ENCODE data around the gene CELSR1. TPM values are rescaled to one million over a fixed set of nuclear protein-coding genes. Genes with fewer than 3 reads are reported as not detected.

Gene CELSR1
- total and polyA plus RNA-seq, 9 donors = 1.8 to 6.9 (median 3.4) TPM

DNA sequence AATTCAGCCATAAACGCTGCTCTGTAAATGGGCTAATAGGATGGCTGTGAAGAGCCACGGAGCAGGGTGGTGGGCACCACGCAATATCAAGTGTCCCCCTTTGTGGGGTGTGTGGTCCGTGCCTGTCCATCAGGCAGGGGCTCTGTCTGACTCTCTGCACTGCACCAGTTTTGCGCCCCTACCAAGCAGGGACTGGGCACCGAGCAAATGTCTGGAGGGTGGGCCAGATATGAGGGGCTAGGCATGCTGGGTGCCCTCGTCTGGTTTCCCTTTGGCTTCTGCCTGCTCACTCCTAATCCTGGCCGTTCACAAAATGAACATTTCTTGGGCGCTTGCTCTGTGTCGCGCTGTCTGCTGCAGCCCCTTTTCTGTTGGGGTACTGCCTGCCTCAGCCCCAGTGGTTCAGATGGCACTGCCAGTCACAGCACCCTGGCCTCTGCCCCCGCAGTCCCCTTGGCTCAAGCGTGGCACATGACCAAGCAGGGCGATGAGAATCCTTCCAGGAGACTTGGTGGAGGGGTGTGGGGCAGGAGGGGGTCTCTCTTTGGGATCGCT, 37.1 kb upstream of the CELSR1 start:
- Histone ChIP-seq H3K36me3 (ENCODE audit: control insufficient read depth, insufficient read depth, low read length) (no peaks in the 10 kb centered on the region), H3K27ac (ENCODE audit: low read length) (no peak overlapping the region)
- 78% methylated on average over 15 of the region's 15 CpGs for WGBS (ENCODE audit: insufficient coverage)

DNA sequence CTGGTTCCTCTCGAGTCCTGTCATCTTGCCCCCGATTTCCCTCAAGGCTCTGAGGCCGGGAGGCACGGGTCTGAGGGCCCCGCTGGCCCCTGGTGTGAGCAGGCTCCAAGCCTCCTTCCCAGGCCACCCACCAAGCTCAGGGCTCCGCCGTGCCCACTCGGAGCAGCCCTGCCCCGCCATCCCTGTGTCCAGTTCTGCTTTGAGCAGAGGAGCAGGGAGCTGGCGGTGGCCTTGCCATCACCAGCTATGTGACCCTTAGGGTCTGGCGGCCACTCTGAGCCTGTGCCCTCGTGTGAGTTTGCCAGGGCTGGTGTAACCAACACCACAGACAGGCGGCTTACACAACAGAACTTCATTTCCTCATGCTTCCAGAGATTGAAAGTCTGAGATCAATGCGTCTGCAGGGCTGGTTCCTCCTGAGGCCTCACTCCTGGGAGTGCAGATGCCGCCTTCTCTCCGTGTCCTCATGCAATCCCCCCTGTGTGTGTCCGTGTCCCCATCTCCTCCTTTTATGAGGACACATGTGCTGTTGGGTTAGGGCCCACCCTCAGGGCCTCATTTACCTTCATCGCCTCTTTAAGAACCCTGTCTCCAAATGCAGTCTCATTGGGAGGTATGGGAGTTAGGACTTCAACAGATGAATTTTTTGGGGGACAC, 36.5 kb upstream of the CELSR1 start:
- H3K27me3 ChIP-seq (ENCODE audit: control insufficient read depth, insufficient read depth, low read length) = no peaks in the 10 kb centered on the region
- no peak overlapping the region for H3K27ac ChIP-seq (ENCODE audit: low read length)
- no peak overlapping the region for H3K4me3 ChIP-seq (ENCODE audit: low read length)
- H3K9me3 ChIP-seq (replicated peaks; ENCODE audit: control insufficient read depth, low read depth, low read length) = peaks cover 6% of the 10 kb centered on the region
- H3K4me1 ChIP-seq (ENCODE audit: control insufficient read depth, insufficient read depth, low read length) = peaks cover 22% of the 10 kb centered on the region
- DNase-seq = no peak
- 76% methylated on average over 14 of the region's 18 CpGs for WGBS (ENCODE audit: insufficient coverage)
- H3K36me3 ChIP-seq (ENCODE audit: control insufficient read depth, insufficient read depth, low read length) = no peaks in the 10 kb centered on the region

More for the DNA sequence above, 37.1 kb upstream of the CELSR1 start:
- no peak for DNase-seq
- peaks cover 6% of the 10 kb centered on the region for H3K9me3 ChIP-seq (replicated peaks; ENCODE audit: control insufficient read depth, low read depth, low read length)
- H3K4me1 ChIP-seq (ENCODE audit: control insufficient read depth, insufficient read depth, low read length) = peaks cover 27% of the 10 kb centered on the region
- no peaks in the 10 kb centered on the region for H3K27me3 ChIP-seq (ENCODE audit: control insufficient read depth, insufficient read depth, low read length)
- H3K4me3 ChIP-seq (ENCODE audit: low read length) = no peak overlapping the region

DNA sequence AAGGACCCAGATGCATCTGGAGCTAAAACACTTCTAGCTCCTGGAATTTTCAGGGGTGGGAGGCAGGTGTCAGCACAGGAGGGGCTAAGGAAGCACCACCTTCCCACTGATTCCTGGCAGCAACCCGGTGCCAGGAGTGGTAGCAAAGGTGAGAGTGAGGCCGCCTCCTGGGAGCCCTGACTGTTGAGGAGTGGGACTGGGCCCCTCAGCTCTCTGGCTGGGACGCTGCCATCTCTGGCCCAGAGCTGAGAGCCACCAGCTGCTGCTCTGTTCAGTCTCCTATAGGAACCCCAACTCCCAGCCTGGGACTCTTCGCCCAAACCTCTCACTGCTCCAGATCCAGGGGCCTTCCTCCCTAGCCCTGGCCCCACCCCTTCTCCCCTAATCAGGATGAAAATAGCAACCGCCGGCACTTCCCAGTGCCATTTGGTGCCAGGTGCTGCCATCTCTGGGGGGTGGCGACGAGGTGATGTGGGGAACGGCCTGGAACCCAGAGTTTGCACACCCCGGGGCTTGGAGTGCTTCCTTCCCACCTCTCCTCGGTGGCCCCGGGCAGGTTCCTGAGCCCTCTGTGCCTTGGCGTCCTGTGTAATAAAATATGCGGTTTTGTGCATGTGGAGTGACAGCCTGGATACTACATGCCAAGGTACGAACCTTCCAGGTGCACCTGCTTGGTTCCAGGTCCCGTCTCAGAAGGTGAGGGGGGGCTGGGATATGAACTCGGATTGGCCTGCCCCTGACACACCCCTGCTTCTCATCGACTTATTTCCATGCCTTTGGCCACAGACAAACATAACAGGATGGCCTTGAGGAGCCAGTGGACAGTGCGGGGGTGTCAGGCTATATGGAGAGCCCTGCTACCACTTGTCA, 35.7 kb upstream of the CELSR1 start:
- no peak overlapping the region for H3K27ac ChIP-seq (ENCODE audit: low read length)
- DNase-seq = no peak
- 83% methylated on average over 6 of the region's 19 CpGs for WGBS (ENCODE audit: insufficient coverage)
- no peak overlapping the region for H3K4me3 ChIP-seq (ENCODE audit: low read length)
- H3K4me1 ChIP-seq (ENCODE audit: control insufficient read depth, insufficient read depth, low read length) = peaks cover 14% of the 10 kb centered on the region
- H3K9me3 ChIP-seq (replicated peaks; ENCODE audit: control insufficient read depth, low read depth, low read length) = peaks cover 6% of the 10 kb centered on the region
- no peaks in the 10 kb centered on the region for H3K27me3 ChIP-seq (ENCODE audit: control insufficient read depth, insufficient read depth, low read length)
- no peaks in the 10 kb centered on the region for H3K36me3 ChIP-seq (ENCODE audit: control insufficient read depth, insufficient read depth, low read length)

DNA sequence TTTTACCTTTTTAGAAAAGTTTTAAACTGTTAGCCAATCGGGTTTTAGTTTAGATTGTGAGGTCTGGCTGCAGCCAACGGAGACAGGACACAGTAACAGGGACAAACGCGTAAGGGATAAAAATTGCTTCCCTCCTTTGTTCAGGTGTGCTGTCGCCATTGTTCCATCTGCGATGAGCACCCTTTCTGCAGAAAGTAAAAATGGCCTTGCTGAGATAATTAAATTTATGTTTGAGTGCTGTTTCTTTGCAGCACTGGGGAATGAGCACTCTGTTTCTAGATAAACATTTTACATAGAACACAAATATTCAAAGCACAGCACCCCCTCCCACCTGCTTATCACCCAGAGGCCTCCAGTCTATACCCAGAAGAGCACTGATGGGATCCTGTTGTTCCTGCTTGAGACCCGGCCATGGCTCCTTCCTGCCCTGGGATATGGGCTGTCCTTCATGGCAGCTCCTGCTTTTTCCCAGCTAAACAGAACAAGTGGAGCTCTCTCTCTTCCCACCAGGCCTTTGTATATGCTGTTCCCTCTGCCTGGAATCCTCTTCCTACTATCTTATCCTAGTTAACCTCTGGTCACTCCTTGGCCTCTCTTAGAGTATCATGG, 34.3 kb upstream of the CELSR1 start:
- Histone ChIP-seq H3K27me3 (ENCODE audit: control insufficient read depth, insufficient read depth, low read length) (no peaks in the 10 kb centered on the region), H3K36me3 (ENCODE audit: control insufficient read depth, insufficient read depth, low read length) (no peaks in the 10 kb centered on the region), H3K4me3 (ENCODE audit: low read length) (no peak overlapping the region), H3K4me1 (ENCODE audit: control insufficient read depth, insufficient read depth, low read length) (peaks cover 7% of the 10 kb centered on the region), H3K9me3 (replicated peaks; ENCODE audit: control insufficient read depth, low read depth, low read length) (peaks cover 6% of the 10 kb centered on the region), H3K27ac (ENCODE audit: low read length) (no peak overlapping the region)
- DNase-seq = no peak
- 50% methylated on average over 2 of the region's 7 CpGs for WGBS (ENCODE audit: insufficient coverage)

DNA sequence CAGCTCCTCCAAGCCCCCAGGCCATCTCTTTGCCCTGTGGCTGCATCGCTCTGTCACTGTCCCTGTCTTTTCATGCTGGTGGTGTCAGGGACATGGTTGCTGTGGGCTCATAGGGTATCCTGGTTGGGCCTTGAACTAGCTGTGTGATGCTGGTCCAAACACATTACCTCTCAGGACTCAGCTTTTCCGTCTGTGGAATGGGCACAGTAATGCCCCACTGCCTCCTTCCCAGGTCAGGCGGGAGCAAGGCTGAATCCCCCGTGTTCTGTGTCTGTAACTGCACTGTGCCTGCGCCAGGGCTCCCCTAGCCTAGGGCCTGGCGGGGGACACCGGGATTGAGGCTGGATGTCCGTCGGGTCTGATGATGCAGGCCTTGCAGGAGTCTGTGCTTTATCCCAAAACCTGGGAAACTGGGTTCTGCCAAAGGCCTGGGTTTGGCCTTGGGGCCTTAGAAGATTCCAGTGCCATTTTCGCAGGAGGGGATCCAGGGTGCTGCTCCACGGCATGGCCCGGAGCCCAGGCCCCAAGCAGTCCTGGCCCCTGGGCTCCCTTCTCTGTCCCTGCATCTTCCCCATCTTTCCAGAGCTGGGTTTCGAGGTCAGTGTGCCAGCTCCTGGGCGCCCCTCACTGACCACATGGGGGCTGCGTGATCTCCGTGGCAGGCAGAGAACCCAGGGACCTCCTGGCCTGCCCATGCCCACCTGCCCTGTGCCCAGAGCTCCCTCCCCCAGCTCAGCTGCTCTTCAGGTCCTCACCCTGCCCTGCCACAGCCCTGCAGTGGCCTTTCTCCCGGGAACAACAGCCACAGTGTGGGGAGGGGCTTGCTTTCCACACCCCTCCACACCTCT, 32.7 kb upstream of the CELSR1 start:
- no peaks in the 10 kb centered on the region for H3K4me1 ChIP-seq (ENCODE audit: control insufficient read depth, insufficient read depth, low read length)
- no peaks in the 10 kb centered on the region for H3K36me3 ChIP-seq (ENCODE audit: control insufficient read depth, insufficient read depth, low read length)
- H3K9me3 ChIP-seq (replicated peaks; ENCODE audit: control insufficient read depth, low read depth, low read length) = peaks cover 6% of the 10 kb centered on the region
- no peaks in the 10 kb centered on the region for H3K27me3 ChIP-seq (ENCODE audit: control insufficient read depth, insufficient read depth, low read length)
- 80% methylated on average over 16 of the region's 17 CpGs for whole genome bisulfite sequencing (ENCODE audit: insufficient coverage)
- no peak overlapping the region for H3K27ac ChIP-seq (ENCODE audit: low read length)
- no peak for DNase-seq
- H3K4me3 ChIP-seq (ENCODE audit: low read length) = no peak overlapping the region

DNA sequence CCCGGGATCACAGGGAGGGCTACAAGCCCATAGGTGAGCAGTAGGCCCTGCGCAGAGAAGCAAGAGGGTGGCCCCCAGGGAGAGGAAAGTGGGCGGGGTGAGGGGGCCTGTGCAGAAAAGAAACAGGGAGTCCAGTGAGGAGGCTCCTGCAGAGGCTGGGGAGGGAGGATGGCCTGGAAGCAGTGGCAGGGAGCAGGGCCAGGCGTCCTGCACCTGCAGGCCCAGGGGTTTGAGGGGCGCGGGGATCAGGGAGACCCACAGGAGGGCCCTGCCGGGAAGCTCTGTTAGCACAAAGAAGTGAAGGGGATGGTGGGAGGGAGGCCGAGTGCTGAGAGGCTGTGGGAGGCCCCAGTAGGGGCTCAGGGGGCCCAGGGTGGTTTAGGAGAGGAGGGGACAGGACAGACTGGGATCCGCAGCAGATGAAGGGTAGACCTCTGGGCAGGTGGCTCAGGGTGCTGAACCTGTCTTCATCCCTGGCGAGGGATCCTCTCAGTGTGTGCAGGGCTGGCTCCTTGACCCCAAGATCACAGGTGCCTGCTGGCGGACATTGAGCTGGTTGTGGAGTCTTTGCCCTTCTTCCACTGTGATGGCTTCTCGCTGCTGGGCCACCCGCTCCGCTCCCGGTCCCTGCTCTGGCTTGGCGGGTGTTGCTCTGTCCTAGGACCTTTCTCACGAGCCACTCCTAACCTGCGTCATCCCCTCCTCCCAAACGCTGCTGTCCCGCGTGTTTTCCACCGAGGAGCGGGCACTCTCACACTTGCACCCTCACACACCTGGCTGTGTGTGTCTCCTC, 31.8 kb upstream of the CELSR1 start:
- no peaks in the 10 kb centered on the region for H3K27me3 ChIP-seq (ENCODE audit: control insufficient read depth, insufficient read depth, low read length)
- 71% methylated on average over 23 of the region's 23 CpGs for WGBS (ENCODE audit: insufficient coverage)
- peaks cover 6% of the 10 kb centered on the region for H3K9me3 ChIP-seq (replicated peaks; ENCODE audit: control insufficient read depth, low read depth, low read length)
- DNase-seq = no peak
- H3K27ac ChIP-seq (ENCODE audit: low read length) = no peak overlapping the region
- H3K4me3 ChIP-seq (ENCODE audit: low read length) = no peak overlapping the region
- H3K4me1 ChIP-seq (ENCODE audit: control insufficient read depth, insufficient read depth, low read length) = peaks cover 3% of the 10 kb centered on the region
- no peaks in the 10 kb centered on the region for H3K36me3 ChIP-seq (ENCODE audit: control insufficient read depth, insufficient read depth, low read length)

DNA sequence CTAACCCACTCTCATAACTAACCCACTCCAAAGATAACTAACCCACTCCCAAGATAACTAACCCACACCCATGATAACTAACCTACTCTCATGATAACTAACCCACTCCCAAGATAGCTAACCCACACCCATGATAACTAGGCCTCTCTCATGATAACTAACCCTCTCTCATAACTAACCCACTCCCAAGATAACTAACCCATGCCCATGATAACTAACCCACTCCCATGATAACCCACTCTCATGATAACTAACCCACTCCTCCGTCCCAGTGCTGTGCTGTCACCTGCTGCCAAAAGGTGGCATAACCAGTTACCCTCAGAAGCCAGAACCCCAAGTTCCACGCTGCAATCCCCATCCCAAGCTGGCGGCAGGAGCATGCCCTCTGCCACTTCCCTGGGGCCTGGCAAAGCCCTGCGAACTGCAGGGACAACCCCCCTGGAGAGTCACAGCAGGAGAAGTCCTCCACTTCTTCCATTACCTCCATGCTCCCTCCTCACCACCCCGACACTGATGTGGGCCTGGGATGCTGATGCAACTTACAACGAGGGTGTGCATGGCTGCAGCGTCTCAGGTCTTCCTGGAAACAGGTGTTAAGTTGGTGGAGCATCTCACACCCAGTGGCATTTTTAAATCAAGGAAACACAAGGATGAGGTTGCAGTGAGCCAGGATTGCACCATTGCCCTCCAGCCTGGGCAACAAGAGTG, 30.8 kb upstream of the CELSR1 start:
- no peak overlapping the region for H3K27ac ChIP-seq (ENCODE audit: low read length)
- H3K9me3 ChIP-seq (replicated peaks; ENCODE audit: control insufficient read depth, low read depth, low read length) = peaks cover 6% of the 10 kb centered on the region
- H3K4me1 ChIP-seq (ENCODE audit: control insufficient read depth, insufficient read depth, low read length) = peaks cover 13% of the 10 kb centered on the region
- WGBS (ENCODE audit: insufficient coverage) = 42% methylated on average over 5 of the region's 7 CpGs
- no peak overlapping the region for H3K4me3 ChIP-seq (ENCODE audit: low read length)
- H3K27me3 ChIP-seq (ENCODE audit: control insufficient read depth, insufficient read depth, low read length) = no peaks in the 10 kb centered on the region
- no peak for DNase-seq
- no peaks in the 10 kb centered on the region for H3K36me3 ChIP-seq (ENCODE audit: control insufficient read depth, insufficient read depth, low read length)

DNA sequence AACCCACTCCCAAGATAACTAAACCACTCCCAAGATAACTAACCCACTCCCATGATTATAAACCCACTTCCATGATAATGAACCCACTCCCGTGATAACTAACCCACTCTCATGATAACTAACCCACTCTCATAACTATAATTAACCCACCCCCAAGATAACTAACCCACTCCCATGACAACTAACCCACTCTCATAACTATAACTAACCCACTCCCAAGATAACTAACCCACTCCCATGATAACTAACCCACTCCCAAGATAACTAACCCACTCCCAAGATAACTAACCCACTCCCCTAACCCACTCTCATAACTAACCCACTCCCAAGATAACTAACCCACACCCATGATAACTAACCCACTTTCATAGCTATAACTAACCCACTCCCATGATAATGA, 30.1 kb upstream of the CELSR1 start:
- H3K27me3 ChIP-seq (ENCODE audit: control insufficient read depth, insufficient read depth, low read length) = no peaks in the 10 kb centered on the region
- WGBS (ENCODE audit: insufficient coverage) = 100% methylated on average over 1 of the region's 1 CpG
- peaks cover 6% of the 10 kb centered on the region for H3K9me3 ChIP-seq (replicated peaks; ENCODE audit: control insufficient read depth, low read depth, low read length)
- H3K4me1 ChIP-seq (ENCODE audit: control insufficient read depth, insufficient read depth, low read length) = peaks cover 15% of the 10 kb centered on the region
- no peak for DNase-seq
- H3K27ac ChIP-seq (ENCODE audit: low read length) = no peak overlapping the region
- no peak overlapping the region for H3K4me3 ChIP-seq (ENCODE audit: low read length)
- H3K36me3 ChIP-seq (ENCODE audit: control insufficient read depth, insufficient read depth, low read length) = no peaks in the 10 kb centered on the region

All from muscle of leg (tissue), 11 donors.